Measurements from ENCODE around the gene COL24A1.

DNA sequence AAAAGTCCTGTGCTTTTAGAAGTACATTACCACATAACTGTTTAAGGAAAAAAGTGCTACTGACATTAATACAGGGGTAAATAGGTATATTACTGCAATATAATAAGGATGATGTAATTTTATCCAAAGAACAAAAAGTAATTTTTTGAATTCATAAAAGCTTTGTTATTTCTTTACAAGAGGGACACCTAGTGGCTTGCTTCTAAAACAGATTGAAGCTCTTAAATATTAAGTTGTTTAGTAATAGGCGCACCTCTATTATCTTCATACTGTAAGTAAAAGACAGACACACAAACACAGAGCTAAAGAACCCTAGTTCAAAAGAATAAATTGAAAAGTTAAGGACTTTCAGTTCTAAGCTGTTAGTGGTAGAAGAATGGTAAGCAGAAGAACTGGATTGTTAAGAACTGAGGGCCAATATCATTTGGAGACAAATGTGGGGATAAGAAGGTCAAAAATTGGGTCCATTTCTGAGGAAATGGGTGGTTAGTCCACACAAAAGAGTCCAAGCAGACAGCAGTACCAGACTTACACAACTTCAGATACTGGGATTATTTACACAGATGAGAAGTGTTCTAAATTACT is 463.8 kb downstream of the COL24A1 start:
- TF ChIP-seq POLR2AphosphoS5 (IDR thresholded peaks at IDR 0.05; ENCODE audit: borderline replicate concordance, low read depth, low read length) (no peak), EZH2 (IDR thresholded peaks at IDR 0.05) (no peak)
